ENCODE results near the gene ALDH1L2. TPM values are rescaled to one million over a fixed set of nuclear protein-coding genes. Genes with fewer than 3 reads are reported as not detected.

Gene ALDH1L2
- total and polyA plus RNA-seq, 9 of the 15 experiments (the other 6 are each of a cell fraction or from before 2014, with no cell fraction given), result 1.1 to 9.9 (median 3.8) TPM

GRCh38 chr12:105084251-105085250 is at the start of gene ALDH1L2 (continued):
- TF ChIP-seq E2F6 (IDR thresholded peaks at IDR 0.05; ENCODE audit: borderline replicate concordance in 1 of 2, extremely low read depth in 1 of 2, insufficient read depth in 1 of 2, insufficient read length in 1 of 2, low read depth in 1 of 2, low read length in 1 of 2, poor library complexity in 1 of 2, severe bottlenecking in 1 of 2) (peak; percentile 77 to 96), HDAC6 (IDR thresholded peaks at IDR 0.05; ENCODE audit: low read depth, low read length) (no peak), MYC (IDR thresholded peaks at IDR 0.05; ENCODE audit: low read depth, low read length) (0 out of 2 replicates have a peak, but pooled peaks have one; percentile 33), MYC (CRISPR knock-in tag; IDR thresholded peaks at IDR 0.05; ENCODE audit: borderline replicate concordance, low read depth) (no peak), E2F5 (CRISPR knock-in tag; IDR thresholded peaks at IDR 0.05) (no peak), HNRNPL (IDR thresholded peaks at IDR 0.05; ENCODE audit: low read depth, low read length) (0 out of 2 replicates have a peak, but pooled peaks have one; percentile 37), CREM (IDR thresholded peaks at IDR 0.05; ENCODE audit: low read depth) (peak; percentile 34; the same call in 1 of the 2 replicates)

Data from K562 (cell line).